NCI-H2081 treated with DMSO at 0.1 percent for 48 hours (cell line): ENCODE data around the gene NHSL2.

Source experiments
- DNase-seq: peaks from one replicate; lab custom pipeline; 2025; lab: John Stamatoyannopoulos, UW

The NHSL2 gene

DNA sequence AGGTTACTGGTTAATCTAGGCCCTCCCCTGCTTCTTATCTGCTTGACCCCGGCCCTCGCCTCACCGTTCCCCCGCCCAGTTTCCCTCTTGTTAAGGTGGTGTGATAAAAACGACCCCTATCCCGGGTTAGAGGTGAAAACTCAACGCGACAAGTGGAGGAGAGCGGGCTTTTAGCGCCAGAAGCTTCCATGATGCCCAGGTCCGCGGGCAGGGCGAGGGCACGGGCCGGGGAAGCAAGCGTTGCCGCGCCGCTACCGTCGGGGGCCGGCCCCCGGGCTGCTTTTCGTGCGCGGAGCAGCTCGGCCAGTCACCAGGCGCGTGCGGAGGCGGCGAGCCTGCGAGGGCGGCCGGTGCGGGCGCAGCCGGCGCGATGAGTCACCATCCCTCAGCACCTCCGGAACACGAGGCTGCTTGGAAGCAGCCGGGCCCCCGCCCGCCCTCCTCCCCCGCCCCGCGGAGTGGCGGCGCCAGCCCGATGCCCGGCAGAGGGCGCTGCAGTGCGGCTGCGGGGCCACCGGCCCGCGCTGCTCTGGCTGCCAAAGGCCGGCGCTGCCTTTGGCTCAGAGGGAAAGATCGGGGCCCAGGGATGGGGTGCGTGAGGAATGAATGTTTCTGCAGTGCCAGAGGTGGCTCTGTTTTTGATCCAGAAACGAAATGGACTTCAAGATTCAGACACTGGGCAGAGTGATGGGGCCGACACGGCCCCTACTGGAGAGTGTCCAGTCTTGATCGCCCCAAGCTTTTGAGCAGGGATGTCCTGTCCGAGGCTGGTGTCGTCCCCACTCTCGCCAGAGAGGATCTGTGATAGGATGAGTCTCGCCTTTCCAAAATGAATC lies 107.8 kb downstream of the NHSL2 start:
- no peak for DNase-seq

DNA sequence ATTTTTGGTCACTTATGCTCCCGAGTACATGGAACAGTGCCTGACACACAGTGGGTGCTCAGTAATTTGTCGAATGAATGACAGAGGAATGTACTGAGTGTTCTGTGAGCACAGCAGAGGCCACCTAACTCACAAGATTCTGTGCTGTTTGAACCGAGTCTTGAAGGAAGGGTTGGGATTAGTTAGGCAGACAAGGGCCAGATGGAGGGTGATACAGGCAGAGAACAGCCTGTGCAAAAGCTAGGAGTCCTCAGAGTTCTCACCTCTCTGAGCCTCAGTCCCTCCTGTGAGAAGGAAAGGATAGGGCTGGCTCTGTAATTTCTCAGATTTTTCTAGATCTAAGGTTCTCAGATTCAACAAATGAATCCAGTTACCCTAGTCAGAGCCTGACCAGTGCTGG lies 108.8 kb downstream of the NHSL2 start:
- DNase-seq = no peak

DNA sequence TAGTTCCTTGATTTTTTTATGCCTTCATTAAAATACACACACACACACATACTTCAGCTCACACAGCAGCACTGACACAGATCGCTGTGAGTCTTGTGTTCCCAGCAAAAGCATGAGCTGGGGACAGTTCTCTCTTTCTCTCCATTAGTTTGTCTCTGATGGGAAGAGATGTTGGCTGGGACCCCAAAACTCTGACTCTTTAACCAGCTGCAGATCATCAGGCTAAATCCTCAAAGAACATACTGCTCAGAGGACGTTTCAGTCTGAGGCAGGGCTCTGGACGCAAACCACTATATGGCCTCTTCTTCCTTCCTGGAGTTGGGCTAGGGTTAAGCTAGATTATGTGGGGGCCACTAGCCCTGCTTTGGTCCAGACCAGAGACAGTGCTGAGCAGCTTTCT lies 109.6 kb downstream of the NHSL2 start:
- DNase-seq = no peak

DNA sequence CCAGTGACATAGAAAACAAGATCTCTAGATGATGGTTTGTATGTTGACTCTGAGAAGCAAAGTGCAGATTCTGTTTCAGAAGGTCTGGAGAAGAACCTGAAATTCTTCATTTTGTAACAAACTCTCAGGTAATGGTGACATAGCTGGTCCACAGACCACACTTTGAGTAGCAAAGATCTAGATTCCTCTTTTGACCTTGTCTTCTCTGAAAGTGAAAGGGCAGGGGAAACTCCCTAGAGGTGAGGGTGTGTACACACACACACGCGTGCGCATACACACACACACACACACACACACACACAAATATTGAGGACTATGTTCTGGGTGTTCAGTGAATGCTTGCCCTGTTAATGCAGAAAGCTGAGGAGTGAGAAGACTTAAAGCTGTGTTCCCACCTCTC lies 110.1 kb downstream of the NHSL2 start:
- no peak for DNase-seq

DNA sequence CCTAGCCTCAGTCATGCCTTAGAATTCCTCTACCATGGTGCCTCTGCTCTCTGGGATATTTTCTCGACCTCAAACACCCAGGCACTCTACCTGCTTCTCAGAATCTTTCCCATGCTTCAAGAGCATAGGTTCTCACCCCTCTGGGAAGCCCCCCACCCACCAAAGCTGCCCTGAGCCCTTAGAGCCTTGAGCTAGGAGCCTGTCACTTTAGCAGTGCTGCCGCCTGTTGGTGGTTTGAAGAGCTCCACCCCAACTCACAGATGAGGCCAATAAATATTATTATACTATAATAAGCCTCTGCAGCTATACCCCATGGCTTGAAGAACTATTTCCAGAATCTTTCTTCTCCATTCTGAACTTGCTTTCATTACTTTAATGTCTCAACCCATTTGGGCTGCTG lies 111.3 kb downstream of the NHSL2 start:
- DNase-seq = no peak

DNA sequence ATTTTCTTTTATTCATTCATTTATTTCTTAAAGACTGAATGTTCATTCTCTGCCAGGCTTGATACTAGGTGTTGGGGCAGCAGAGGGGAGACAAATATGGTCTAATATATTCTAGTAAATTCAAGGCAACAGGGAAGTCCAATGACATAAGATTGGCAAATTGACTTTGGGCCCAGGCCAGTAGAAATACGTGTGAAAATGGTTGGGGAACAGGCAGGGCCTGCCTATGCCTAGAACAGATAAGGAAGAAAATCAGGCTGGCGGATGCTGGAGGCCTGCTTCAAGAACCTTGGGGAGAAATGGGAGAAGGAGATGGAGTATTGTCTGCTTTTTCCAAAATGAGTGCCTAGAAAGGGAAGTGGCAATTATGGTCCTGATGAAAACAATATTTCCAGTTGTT lies 112.4 kb downstream of the NHSL2 start:
- DNase-seq = no peak

DNA sequence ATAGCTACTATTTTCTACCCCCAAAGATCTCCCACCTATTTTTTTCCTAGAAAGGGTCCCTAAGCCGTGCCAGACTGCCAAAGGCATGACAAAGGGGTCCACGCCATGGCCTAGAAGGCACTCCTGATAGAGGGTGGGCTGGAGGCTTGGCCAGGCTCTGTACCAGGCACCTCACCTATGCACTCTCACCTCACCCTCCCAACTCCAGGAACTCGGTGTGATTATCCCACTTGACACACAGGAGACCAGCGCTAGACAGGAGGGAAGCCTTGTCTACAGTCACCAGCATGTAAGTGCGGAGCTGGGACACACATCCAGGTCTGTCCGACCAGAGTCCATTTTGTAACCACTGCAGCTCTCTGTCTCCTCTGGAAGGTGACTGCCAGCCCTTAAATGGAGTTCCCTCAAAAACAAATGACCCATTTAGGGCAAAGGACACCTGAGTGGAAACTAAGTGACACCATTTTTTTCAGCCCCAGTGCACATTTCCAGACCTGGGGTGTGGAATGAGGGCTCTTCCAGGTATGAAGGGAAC lies 114.7 kb downstream of the NHSL2 start:
- DNase-seq = no peak

DNA sequence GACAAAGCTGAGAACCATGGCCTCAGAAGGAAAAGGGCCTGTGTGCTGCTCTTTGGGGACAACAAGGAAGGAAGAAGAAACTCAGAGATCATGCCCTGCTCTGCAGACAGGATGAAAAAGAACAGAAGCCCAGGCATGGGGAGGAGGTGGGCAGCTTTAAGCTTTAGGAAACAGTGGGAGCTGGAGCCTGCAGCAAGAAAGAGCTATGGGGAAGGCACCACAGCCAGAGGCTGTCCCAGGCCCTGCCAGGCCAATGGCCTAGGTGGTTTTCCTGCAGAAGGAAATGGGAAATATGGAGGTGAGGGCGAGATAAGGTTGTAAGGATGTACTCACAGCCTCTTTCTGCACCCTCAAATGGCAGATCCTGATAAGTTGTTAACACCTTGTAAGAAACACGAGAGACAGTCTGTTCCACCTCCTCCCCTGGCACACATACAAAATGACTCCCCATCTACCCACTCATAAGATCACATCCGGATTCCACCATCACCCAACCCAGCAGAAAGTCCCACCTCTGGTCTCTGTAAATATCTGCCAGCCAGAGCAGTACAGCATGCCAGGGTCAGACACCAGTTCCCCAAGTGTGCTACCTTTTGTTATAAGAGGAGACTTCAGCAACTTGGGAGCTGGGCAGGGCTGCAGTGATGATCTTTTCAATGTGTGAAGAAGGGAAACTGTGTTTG lies 115.8 kb downstream of the NHSL2 start:
- DNase-seq = no peak

DNA sequence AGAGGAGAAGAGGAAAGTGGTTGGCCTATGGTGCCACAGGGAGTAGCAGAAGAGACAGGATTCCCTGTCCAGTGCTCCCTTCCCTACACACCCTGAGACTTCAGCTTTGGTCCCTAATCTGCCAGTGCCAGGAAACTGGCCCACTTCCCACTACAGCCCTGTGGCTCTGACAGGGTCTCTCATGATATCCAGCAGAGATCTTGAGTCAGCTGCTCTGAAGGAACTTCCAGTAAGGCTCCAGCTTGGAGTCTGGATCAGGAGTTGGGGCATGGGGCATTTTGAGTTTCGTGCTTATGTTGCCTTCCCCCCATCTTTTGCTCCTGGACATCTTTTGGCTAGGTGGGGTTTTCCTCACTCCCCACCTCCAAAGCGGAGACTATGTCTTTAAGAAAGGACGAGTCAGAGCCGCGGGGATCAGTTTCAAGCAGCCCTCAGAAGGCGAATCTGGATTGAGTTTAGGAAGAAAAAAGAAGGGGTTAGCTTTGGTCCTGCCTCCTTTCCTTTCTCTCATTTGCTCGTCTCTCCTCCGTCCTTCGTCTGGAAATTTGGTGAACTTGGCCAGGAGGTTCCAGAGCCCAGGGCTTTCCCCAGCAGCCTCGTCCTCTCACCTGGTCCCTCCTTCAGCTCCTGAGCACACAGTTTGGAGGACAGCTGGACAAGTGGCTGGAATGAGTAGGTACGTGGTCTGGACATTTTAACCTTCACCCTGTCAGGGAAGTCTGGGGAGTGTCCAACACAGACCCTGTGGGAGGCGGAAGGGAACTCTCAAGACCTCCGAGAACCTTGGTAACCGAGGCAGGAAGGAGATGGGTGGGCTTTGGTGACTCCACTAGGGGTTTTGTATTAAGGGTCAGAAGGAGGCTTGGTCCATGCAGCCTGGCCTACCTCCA lies 116.6 kb downstream of the NHSL2 start:
- DNase-seq = no peak

DNA sequence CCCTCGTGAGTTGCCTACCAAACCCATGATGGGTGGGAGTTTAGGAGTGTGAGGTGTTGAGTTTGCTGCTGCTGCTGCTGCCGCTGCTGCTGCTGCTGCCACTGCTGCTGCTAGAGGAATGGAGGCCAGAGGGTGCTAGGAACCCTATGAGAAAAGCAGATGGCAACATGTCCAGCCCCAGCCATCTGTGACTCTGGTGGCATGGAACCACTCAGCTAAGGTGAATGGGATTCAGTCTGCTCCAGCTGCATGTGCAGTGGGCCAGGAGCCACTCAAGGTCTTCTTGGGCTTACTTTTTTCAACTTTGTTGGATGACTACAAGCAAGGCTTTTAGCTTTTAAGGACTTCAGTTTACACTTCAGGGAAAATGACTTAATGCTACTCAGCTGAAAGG lies 117.3 kb downstream of the NHSL2 start:
- no peak for DNase-seq

DNA sequence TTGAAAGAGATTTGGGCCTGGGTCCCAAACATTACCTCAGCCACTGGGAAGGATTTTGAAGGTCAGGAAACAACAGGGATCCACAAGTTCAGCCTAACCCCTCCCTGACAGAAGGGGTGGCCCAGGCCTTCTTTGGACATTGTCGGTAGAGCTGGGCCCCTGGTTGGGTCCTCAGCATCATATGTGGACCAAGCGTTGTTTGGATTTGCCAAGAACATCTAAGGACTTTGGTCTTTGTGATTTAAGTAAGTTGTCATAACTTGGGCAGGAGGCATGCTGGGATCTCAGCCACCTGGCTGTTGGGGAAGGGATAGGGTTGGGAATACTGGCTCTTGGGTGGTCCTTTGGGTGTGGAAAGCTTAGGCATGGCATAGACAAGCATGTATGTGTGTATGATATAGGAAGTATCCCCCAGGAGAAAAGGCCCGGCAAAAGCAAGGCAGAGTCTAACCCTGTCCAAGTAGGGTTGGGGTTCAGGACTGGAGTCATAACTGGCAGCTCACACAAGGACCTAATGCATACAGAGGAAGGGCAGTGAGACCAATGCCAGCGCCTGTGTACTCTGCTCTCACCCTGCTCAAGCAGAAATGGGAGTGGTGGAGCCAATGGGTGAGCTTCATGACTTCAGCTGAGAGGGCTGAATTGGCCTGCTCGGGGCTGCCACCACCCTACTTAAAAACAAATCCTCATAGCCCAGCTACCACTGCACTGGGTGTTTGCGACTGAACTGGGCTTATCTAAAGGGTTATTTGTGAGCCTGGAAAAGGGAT lies 118.2 kb downstream of the NHSL2 start:
- no peak for DNase-seq

DNA sequence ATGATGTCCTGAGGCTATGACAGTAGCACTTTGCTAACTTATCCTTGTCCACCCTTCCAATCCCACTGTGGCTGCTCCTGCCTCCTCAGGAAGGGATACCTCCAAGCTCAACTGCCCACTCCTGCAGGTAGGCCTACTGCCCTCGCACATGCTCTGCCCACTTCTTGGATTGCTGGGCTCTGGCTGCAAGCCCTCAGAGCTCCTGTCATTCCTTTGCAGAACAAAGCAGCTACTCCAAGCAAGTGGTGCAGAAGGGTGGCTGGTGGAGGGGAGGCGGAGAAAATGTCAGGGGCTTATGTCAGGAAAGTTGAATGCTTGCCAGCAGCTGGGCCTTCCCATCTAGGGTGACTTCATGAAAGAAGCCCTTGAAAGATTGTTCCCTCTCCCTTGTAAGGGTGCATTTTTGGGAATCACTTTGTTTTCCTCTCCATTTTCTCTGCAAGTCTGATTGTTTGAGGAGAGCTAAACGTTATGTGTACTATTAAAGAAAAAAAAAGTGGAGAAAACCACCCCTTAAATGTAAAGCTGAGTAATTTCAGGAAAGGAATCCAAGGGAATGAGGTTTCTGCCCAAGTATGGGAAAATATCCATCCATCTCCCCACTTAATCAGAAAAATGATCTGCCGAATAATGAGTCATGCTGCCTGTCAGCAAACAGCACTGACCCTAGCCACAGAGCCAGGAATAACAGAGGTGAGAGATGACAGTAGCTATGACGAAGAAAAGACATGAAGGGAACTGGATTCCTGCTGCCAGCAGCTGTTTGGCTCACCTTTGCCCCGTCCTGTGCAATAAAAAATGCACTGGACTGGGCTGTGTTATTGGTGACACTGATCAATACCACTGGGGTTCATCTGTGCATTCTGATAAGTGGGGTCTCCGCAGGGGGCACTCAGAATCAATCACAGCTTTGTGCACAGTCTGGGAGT lies 119.1 kb downstream of the NHSL2 start:
- DNase-seq = no peak

DNA sequence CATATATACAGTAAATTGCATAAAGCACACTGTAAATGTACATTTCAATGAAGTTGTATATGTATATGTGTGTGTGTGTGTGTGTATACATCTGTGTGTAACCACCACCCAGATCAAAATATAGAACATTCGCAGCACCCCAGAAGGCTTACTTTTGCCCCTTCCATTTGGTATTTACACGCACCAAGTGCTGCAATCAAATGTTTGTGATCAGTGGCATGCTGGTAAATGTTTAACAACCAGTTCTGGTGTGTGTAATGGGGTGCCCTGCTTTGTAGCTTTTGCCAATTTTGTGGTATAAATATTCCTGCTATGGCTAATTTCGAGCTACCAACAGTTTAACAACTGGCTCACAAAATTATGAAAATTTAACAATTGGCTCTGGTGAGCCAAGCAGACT lies 119.8 kb downstream of the NHSL2 start:
- no peak for DNase-seq

DNA sequence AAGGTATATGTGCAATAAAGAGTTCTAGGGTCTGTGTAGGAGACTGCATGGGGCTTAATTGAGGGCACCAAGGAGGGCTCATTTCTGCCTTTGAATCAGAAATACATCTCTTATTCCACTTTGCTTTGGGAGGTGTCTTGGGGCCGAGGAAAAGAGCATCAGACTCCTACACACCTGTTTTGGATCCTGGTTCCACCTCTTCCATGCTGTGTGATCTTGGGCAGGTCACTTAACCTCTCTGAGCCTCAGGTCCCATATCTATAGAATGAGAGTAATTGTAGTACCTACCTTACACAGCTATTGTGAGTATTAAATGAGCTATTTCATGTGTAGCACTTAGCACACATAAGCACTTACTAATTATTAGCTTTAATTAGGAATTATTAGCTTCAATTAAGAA lies 120.5 kb downstream of the NHSL2 start:
- DNase-seq = no peak

DNA sequence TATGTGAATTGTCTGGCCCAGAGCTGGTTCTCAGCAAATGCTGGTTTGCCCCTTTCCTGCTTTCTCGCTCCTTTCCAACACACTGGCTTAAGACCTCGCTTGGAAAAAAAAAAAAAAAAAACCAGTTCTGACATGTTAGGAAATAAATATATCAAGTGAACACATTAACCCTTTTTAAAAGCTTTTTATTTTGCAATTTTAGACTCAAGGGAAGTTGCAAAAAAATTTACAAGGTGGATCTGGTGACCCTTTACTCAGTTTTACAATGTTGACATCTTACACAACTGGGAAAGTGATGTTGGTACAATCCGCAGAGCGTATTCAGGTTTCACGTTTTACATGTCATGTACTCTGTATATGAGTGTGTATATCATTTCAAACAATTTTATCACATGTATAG lies 121.0 kb downstream of the NHSL2 start:
- DNase-seq = no peak

DNA sequence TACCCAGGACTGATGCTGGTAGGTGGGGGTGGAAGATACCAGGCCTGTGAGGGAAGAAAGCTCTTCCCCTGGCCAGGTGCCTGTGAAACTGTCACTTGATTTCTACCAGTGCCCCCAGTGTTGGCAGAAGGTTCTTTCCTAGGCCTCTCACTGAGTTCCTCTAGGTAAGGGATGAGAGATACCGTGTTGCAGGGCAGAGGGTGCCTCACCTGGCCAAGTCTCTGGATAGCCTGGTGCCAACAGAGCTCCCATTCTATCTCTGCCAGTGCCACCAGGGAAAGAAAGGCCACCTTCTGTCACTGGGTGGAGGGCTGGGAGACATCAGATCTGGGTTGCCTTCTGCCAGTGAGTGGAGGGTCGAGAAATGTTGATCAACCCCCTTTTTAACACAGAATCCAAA lies 127.0 kb downstream of the NHSL2 start:
- DNase-seq = no peak

DNA sequence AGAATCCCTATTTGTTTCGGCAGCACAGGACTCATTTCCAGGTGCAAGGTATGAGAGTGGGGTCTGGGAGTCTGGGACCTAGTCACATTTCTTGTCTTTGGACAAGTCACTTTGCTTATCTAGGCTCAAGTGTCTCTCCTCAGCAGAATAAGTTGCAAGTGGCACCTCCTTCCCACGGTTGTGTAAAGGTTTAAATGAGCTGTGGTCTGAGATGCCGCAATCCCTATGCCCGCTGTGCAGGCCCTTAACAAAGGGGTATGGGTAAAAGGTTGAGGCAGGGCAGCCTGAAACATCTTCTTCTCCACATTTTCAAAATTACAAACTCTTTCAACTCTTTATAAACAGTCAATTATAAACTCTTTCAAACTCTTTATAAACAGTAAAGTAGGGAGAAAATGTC lies 127.4 kb downstream of the NHSL2 start:
- DNase-seq = no peak

DNA sequence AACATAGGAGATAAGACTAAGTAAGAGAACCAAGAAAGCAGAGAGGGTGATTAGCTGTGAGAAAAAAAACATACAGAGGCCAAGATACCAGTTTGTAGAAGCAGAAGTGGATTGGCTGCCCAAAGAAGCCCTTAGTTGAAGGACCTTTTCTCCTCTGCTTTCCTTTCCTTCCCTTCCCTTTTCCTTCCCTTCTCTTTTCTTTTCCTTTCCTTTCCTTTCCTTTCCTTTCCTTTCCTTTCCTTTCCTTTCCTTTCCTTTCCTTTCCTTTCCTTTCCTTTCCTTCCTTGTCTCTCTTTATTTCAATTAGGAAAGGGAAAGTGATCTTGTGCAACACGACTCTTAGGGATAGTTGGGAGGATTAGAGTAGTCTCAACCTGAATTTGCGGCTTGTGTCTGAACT lies 128.2 kb downstream of the NHSL2 start:
- DNase-seq = no peak

DNA sequence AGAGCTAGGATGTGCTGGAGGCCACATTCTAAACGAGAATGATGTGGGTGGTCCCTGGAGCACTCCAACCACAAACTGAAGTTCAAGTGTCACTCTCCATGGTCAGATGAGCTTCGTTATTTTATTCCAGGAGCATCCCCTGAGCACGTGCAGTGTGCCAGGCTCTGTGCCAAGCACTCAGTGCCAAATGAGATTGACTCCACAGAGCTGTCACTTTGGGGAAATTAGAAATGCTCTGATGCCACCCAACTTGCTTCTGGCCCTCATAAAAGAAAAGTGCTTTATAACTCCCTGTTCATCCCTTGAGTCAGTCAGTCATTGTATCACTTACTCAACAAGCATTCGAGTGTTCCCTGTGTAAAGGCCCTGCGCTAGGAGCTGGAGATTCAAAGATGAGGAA lies 129.9 kb downstream of the NHSL2 start:
- no peak for DNase-seq

DNA sequence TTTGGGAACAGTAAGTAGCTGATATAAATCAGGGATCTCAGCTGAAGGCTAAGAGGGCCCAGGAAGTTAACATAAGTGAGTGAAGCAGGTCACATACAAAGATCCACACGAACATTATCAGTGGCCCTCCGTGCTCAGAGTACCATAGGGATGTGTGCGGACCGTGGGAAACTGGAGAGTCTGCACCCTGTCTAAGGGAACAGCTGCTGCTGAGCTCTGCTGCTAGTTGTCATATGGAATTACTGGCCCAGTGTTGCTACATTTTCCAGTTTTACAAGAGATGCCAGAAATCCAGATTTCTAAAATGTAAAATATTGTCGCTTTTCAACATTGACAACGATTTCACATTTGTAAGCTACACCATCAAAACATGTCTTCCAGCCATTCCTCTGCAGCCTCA lies 130.5 kb downstream of the NHSL2 start:
- DNase-seq = no peak
